Endometrium (tissue), 2 donors: ENCODE measurements around the gene CBX2.

Experiments
- FAIRE-seq: peaks from 2 replicates; lab custom pipeline; 2012; peaks lifted over from hg19 to GRCh38; lab: Jason Lieb, UNC
- donor health status: control.
- donor health status: control.

The CBX2 gene

GRCh38 chr17:79800325-79801155 is 22.6 kb downstream of the CBX2 start:
- FAIRE-seq = no peak

- FAIRE-seq = no peak
Measured at GRCh38 chr17:79801156-79802038, 23.4 kb downstream of the CBX2 start.

- FAIRE-seq = no peak
Measured at GRCh38 chr17:79802039-79802735, 24.2 kb downstream of the CBX2 start.

GRCh38 chr17:79802736-79803420 is 24.9 kb downstream of the CBX2 start:
- no peak for FAIRE-seq

- no peak for FAIRE-seq
Measured at GRCh38 chr17:79803421-79803996, 25.6 kb downstream of the CBX2 start.

GRCh38 chr17:79803997-79804855 is 26.3 kb downstream of the CBX2 start:
- no peak for FAIRE-seq

GRCh38 chr17:79804856-79805696 is 27.1 kb downstream of the CBX2 start:
- no peak for FAIRE-seq

- FAIRE-seq = no peak
Measured at GRCh38 chr17:79806446-79806760, 28.5 kb downstream of the CBX2 start.

GRCh38 chr17:79806863-79807720 is 29.1 kb downstream of the CBX2 start:
- no peak for FAIRE-seq

- FAIRE-seq = no peak
Measured at GRCh38 chr17:79808763-79809529, 31.0 kb downstream of the CBX2 start.

- no peak for FAIRE-seq
Measured at GRCh38 chr17:79809530-79810129, 31.7 kb downstream of the CBX2 start.

GRCh38 chr17:79810130-79811010 is 32.4 kb downstream of the CBX2 start:
- FAIRE-seq = no peak

- FAIRE-seq = no peak
Measured at GRCh38 chr17:79811011-79811867, 33.3 kb downstream of the CBX2 start.

GRCh38 chr17:79811868-79812352 is 34.0 kb downstream of the CBX2 start:
- FAIRE-seq = no peak
